A549 (cell line): Measurements from ENCODE around the gene COL28A1.

Experiments used
- CEBPB ChIP-seq, 2 experiments: fragments of >200 bp in 1 of 2; sonication (Bioruptor Twin) in 1 of 2; formaldehyde crosslinking in 1 of 2; IDR thresholded peaks; 2 replicates each; pipeline ENCODE4 v1.6.1; 2012 to 2016
- CHD4 ChIP-seq: fragments of 200-600 bp; sonication (generic); IDR thresholded peaks from 2 replicates; pipeline ENCODE4 v1.6.1; 2016; ENCODE audit warnings: antibody characterized with exemption, mild to moderate bottlenecking, borderline replicate concordance
- CTCF ChIP-seq: fragments of >200 bp; sonication (Bioruptor Twin); formaldehyde crosslinking; IDR thresholded peaks from 3 replicates; pipeline ENCODE4 v1.5.1; 2016
- HOXA7 ChIP-seq: fragments of 250-450 bp; sonication (Bioruptor Pico); IDR thresholded peaks from 2 replicates; pipeline ENCODE4 v1.5.0; 2020; ENCODE audit warnings: mild to moderate bottlenecking, moderate library complexity
- KDM1A ChIP-seq: fragments of 200-600 bp; sonication (generic); IDR thresholded peaks from 2 replicates; pipeline ENCODE4 v1.6.1; 2016; ENCODE audit warnings: low read depth, mild to moderate bottlenecking
- MAZ ChIP-seq: fragments of 150-350 bp; IDR thresholded peaks from 2 replicates; pipeline ENCODE4 v1.6.1; 2014; ENCODE audit warnings: antibody characterized with exemption, low read depth, low read length, borderline replicate concordance
- PBX3 ChIP-seq: IDR thresholded peaks from 2 replicates; pipeline ENCODE4 v1.6.1; 2012
- POLR2A ChIP-seq: IDR thresholded peaks from 2 replicates; pipeline ENCODE4 v1.6.1; 2012; ENCODE audit warnings: mild to moderate bottlenecking, low read length
- RCOR1 ChIP-seq: fragments of 150-350 bp; IDR thresholded peaks from 2 replicates; pipeline ENCODE4 v1.6.1; 2014; ENCODE audit warnings: antibody characterized with exemption, low read length, low read depth
- TF ChIP-seq, protein P1 (sequence below): fragments of 450-650 bp; IDR thresholded peaks from 2 replicates; pipeline ENCODE4 v1.6.1; 2014; ENCODE audit warnings: antibody characterized with exemption
- TF ChIP-seq, protein P2 (sequence below): IDR thresholded peaks from 2 replicates; pipeline ENCODE4 v1.6.1; 2012

GRCh38 chr7:7443806-7444350, 91.8 kb downstream of the COL28A1 start:
- TF ChIP-seq PBX3 = no peak
- no peak for TF ChIP-seq KDM1A
- no peak for TF ChIP-seq CHD4
- TF ChIP-seq CTCF = no peak
- TF ChIP-seq, protein P1, sequence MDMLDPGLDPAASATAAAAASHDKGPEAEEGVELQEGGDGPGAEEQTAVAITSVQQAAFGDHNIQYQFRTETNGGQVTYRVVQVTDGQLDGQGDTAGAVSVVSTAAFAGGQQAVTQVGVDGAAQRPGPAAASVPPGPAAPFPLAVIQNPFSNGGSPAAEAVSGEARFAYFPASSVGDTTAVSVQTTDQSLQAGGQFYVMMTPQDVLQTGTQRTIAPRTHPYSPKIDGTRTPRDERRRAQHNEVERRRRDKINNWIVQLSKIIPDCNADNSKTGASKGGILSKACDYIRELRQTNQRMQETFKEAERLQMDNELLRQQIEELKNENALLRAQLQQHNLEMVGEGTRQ = no peak
- TF ChIP-seq HOXA7 = no peak
- no peak for TF ChIP-seq POLR2A
- TF ChIP-seq MAZ = no peak
- TF ChIP-seq RCOR1 = no peak
- TF ChIP-seq, protein P2, sequence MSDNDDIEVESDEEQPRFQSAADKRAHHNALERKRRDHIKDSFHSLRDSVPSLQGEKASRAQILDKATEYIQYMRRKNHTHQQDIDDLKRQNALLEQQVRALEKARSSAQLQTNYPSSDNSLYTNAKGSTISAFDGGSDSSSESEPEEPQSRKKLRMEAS = no peak
- no peak for TF ChIP-seq CEBPB (IDR thresholded peaks at IDR 0.05)
